Inflammatory macrophage treated with lipopolysaccharide for 4 hours (primary cell): ENCODE results near the gene DNAJB8.
A peak's percentile ranks its signal among the peaks of the same experiment; 100 is the strongest.

Experiments
- DNase-seq: peaks from one replicate; pipeline ENCODE4 v3.0.0-alpha.2; 2020

DNAJB8 gene

DNA sequence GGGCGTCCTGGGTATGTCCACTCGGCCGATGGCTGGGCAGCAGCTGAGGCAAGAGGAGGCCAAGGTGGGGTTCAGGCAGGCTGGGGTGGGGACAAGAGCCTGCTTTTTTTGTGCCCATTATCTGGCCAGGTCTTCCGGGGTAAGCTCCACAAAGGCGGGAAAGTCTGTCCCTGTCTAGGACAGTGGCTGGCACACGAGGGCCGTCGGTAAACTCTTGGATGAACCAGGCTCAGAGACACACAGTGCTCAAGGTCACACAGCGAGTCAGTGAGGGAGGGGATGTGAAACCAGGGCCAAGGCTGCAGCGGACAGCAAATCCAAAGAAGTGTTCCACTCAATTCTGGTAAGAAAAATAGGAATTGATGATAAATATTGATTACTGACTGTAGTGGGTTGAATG lies 2.9 kb downstream of the DNAJB8 start:
- no peak for DNase-seq

- no peak for DNase-seq
Observed at GRCh38 chr3:128463354-128463753, 3.3 kb downstream of the DNAJB8 start.

- DNase-seq, result no peak
Observed at GRCh38 chr3:128462931-128463330, 3.8 kb downstream of the DNAJB8 start.

DNA sequence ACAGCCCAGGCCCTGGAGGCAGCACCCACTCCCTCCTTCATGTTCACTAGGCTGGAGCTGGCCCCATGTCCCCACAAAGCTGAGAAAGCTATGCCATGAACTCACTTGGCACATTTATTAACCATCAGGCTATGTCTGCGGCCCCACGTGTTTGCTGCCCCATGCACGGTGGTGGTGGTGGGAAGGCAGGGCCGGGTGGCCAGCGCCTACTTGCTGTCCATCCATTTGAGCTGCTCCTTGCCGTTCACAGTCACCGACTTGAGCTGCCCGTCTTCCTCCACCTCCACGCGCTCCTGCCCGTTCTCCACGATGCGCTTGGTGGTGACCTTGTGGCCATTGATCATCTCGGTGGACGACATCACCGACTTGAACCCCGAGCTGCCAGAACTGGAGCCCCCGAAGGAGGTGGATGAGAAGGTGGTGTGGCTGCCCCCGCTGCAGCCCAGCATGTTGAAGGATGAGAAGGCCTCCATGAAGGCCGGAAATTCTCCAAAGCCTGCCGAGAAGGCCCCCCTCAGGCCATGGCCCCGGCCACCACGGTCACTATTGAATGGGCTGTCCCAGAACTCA lies 4.3 kb downstream of the DNAJB8 start:
- no peak for DNase-seq

DNA sequence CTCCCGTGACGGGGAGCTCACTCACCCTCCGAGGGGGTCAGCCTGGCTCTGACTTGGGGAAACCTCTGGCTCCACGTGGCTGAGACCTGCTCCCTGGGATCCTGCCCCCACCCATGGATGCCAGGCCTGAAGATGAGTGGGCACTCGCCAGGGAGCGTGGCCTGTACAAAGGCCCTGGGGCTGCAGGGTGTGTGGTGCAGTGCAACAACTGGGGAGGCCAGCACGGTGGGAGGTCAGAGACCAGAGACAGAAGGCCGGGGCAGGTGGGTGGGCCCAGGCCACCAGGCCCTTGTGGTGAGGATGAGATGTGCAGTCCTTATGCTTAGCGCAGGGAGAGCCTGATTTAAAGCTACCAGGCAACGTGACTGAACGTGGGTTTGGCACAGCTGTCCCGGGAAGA lies 5.0 kb downstream of the DNAJB8 start:
- no peak for DNase-seq

- DNase-seq, result no peak
Observed at GRCh38 chr3:128459461-128459820, 7.2 kb downstream of the DNAJB8 start.

DNA sequence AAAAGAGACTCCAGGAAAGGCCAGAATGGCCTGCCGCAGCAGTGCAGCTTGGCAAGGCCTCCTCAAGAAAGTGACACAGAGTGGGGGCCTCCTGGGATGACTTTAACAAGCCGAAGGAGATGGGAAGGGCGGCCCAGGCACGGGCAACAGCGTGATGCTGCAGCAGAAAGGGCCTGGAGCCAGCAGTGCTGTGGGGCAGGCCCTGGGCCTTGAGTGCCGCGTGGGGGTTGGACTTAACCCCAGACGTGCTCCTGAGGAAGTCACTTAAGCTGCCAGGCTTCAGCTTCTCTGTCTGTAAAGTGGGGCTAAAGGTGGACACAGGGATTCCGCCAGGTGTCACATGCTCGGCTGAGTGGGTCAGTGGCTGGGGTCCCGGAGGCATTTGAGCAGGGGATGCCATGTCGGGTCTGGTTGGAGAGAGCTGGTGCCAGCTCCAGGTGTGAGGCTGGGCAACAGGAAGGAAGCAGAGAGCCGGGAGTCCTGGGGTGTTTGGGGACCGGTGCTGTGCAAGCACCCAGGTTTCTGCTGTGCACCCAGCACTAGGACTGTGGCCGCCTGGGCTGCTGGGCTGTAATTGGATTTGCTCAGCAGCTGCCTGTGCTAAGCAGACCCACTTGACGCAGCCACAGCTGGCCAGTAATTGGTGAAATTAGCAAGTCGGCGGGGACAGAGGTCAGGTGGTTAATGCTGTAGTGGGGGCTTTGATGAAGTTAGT lies 7.8 kb downstream of the DNAJB8 start:
- DNase-seq, result no peak

- DNase-seq, result no peak
Observed at GRCh38 chr3:128457937-128458336, 8.8 kb downstream of the DNAJB8 start.

DNA sequence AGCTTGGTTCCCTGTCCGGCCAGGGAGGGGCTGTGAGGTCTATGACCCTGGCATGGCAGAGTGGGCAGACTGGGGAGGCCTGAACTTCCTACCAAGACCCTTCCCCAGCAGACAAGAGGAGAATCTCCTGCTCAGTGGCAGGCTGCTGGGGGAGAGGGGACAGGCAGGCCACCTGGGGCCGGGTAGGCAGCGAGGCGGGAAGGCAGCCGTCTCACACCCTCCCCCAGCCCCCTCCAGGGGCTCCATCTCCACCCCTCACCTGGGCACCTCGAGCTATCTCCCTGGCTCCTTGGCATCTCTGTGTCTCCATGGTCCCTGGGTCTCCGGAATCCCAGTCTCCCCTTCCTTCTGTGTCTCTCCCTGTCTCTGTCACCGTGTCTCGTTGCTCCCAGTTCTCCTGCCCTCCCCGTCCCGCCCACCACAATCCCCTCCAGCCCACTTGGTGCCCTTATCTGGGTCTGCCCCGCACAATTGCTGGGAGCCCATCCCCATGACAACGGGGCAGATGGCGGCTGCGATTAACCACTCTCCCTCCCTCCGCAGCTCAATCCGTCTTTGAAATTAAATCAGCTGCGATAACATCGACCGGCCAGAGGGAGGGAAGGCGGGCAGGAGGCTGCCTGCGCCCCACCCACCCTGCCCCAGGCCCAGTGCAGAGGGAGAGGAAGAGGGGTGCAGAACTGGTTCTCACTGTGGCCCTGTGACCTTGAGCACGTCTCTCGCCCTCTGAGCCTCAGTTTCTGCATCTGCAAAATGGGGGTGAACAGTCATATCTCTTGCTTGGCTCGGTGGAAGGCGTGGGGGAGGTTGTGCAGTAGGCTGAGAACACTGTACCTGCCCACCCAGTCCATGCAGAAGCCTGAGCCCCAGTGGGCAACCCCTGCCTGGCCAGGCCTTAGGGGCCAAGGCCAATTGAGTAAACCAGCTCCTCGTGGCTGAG lies 9.6 kb downstream of the DNAJB8 start:
- no peak for DNase-seq

DNA sequence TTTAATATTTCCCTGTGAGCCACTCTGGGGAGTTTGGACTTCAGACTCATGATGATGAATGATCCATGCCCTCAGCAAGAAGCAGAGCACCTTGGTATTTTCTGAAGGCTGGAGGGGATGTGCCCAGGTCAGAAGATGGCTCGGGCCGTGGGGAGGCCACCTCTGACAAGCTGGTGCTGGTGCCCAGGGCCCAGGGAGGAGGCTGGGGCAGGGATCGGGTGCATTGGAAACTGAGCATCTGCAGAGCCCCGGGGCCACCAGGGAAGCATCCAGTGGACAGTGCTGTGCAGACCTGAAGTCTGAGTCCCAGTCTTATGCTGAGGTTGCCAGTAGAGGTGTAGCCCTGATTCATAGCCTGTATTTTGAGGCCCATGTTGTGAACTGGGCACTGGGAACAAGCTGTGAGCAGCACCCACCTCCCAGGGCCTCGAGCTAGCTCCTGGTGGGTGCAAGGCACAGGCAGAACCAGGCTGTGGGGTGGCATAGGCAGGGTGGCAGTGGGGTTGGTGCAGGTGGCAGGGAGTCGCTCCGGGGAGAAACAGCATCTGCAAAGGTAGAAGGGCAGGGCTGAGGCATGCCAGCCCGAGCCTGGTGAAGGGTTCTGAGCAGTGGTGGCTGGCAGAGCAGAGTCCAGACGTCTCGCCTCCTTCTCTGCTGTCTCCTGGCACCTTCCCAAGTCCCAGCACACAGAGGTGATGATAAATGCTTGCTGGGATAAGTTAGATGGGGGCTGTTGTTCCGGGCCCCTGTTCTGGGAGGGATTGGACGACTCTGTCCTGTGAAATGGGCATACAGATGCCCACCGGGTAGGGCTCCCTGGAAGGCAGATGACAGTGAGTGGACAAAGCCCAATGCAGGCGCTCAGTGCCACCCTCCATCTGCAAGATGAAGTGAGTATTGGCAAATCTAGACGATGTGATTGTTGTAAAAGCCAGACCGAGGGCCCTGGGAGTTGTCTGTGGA lies 10.6 kb downstream of the DNAJB8 start:
- DNase-seq, result no peak

GRCh38 chr3:128455116-128455515 lies 11.6 kb downstream of the DNAJB8 start:
- DNase-seq, result no peak

GRCh38 chr3:128454310-128454618 lies 12.4 kb downstream of the DNAJB8 start:
- no peak for DNase-seq

DNA sequence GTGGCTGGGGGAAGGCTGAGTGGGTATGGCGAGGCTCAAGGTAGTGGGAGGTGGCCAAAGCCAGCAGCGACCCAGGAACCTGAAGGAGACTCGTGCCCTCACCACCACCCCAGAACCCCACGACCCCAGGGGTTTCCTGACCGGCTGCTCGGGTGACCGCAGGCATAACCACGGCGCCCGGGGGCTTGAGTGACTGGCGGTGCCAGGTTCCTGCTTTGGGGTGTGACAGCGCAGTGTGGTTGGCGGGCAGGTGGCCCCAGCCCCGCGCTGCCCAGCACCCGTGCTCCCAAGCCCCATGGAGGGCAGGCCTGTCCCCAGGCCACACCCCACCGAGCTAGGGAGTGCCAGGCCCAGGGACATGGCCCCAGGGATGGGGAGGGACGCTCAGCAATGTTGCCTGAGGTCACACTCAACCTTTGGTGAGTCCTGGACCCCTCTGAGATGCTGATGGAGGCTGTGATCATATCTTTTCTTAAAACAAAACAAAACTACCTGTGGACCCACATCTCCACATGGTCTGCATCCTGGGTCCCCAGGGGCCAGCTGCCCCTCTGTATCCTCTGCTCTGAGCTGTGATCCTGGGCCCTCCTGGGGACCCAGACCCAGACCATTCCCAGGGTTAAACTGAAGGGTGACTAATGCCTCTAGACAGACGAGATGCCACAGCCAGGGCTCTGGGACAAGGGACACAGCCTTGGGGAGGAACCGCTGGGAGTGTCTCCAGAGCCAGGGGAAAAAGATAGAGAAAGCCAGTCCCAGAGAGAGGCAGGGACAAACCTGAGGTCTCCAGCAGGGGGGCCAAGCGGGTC lies 13.0 kb downstream of the DNAJB8 start:
- no peak for DNase-seq

DNA sequence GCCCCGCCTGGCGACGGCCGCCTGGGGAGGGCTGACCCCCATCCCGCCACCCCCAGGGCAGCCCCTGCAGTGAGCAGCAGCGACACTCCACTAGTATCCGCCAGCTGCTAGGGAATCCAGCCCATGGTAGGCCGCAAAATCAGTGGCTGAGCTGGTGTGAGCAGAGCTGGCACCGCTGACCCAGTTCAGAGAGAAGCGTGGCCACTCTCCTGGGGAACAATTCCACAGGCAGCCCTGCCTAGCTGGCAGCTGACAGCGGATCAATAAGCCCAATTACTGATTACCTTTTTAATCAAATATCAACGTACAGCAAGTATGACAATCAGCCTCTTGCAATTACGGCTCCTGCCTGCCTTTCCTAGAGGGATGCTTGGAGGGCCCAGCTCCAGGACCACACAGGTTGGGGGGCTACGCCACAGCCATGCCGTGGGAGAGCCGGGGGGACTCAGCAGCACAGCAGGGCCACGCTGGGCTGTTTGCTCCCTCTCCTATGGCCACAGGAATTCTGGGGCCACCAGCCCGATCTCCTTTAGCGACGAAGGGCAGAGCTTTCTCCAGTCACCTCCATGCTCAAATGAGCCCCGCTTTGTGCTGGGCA lies 13.9 kb downstream of the DNAJB8 start:
- no peak for DNase-seq

DNA sequence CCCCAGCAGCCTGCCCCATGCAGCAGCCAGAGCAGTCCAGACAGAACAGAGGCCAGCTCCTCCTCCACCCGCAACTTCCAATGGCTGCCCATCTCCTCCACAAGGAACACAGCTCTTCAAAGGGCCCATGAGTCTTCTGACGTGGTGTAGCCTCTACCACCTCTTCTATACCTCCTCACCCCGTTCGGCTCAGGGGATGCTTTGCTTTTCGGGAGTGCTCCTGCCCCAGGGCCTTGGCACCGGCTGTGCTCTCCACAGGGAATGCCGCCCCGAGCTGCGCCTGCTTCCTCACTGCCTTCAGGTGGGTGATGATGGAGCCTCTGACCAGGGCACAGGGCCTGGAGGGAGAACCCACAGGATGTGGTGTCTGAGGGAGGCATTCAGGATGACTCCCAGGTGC lies 14.6 kb downstream of the DNAJB8 start:
- DNase-seq, result no peak

- no peak for DNase-seq
Observed at GRCh38 chr3:128449111-128449638, 17.5 kb downstream of the DNAJB8 start.

- no peak for DNase-seq
Observed at GRCh38 chr3:128448491-128448890, 18.2 kb downstream of the DNAJB8 start.

- peak; percentile 57 for DNase-seq
Observed at GRCh38 chr3:128447561-128448013, 19.1 kb downstream of the DNAJB8 start.

GRCh38 chr3:128446821-128447220 lies 19.9 kb downstream of the DNAJB8 start:
- DNase-seq, result peak; percentile 52

DNA sequence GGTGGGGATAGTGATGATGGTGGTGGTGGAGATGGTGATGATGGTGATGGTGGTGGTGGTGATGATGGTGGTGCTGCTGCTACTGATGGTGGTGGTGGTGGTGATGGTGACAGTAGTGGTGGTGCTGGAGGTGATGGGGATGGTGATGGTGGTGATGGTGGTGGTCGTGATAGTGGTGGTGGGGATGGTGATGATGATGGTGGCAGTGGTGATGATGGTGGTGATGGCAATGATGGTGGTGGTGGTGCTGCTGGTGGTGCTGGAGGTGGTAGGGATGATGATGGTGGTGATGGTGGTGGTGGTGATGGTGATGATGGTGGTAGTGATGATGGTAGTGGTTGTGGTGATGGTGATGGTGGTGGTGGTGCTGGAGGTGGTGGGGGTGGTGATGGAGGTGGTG lies 21.3 kb downstream of the DNAJB8 start:
- no peak for DNase-seq

GRCh38 chr3:128443771-128444170 lies 22.9 kb downstream of the DNAJB8 start:
- no peak for DNase-seq
